A172 (cell line): ENCODE results near the gene PLCB1. TPM values are rescaled to one million over a fixed set of nuclear protein-coding genes. Genes with fewer than 3 reads are reported as not detected.
A peak's percentile ranks its signal among the peaks of the same experiment; 100 is the strongest.
"Not testable (repeated sequence)": the region's sequence is repeated elsewhere in the genome, so short reads cannot be mapped to it uniquely, and the experiment has no call there.

Experiments used
- DNase-seq: peaks from one replicate; pipeline ENCODE4 v3.0.0-alpha.2; 2015; ENCODE audit warnings: low spot score
- total RNA-seq: library from RNA; depleted of rRNA; stranded (reverse); fragments of >200 nt; shearing (Covaris generic); gene quantifications from 2 replicates; pipeline ENCODE4 v1.2.3, GENCODE V29; 2014

Gene PLCB1
- total RNA-seq, 1 experiment from 2014 or later, result 0.43 TPM

DNA sequence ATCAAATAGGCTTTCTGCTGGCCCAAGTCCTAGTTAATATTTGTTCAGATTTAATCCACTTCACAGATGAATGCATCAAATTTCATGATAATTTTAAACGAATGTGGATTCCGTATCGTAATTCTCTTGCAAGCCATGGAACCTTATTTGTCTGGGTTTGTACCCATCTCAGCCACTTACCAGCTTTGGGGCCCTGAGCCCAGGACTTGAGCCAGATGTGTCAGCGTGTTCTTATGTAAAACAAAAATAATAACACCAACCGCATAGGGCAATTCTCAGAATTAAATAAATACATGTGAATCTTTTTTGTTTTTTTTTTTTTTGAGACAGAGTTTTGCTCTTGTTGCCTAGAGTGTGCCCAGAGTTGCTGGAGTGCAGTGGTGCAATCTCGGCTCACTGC, 654.3 kb downstream of the PLCB1 start:
- no peak for DNase-seq

DNA sequence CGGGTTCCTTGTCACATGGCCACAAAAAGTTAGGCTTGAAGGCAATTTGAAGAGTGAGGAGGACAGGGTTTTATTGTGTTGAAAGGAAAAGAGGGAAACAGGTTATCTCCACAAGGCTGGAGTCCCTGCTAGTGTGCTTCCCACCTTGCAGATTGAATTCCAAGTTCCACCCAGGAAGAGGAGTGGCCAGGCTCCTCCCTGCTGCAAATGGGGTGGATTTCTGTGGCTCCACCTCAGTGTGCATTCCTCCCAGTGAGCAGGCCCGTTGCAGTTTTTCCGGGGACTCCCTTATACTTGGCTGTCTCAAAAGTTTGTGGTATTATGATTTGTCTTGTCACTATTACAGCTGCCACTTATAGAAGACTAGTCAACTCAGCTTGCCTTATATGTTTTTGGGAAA, 655.0 kb downstream of the PLCB1 start:
- no peak for DNase-seq

DNA sequence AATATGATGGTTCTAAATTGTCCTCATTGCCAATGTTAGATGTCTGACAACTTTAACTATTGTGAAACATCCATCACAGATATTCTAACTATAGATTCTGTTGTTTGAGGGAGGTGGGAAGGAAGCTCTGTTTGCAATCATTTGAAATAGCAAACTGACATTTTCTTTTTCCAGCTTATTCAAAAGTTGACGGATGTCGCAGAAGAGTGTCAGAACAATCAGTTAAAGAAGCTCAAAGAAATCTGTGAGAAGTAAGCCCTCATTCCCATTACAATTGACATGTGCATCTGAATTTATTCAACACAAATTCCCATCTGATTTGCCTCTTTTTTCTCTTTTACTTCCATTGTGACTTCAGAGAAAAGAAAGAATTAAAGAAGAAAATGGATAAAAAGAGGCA, 656.2 kb downstream of the PLCB1 start:
- no peak for DNase-seq

DNA sequence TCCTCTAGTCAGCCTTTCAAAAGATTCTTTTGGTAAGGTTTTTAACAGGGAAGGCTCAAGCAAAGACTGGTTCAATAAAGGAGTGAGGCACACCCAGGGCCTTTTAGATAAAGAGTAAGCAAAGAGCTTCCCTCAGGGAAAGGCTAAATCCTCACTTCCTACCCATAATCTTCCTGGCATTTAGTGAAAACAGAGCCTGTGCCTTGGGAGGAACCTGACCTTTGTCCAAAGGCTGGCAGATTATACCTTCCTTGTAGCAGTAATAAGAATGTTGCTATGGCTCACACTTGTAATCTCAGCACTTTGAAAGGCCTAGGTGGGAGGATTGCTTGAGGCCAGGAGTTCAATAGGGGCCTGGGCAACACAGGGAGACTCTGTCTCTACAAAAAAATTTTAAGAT, 656.8 kb downstream of the PLCB1 start:
- DNase-seq, result no peak

DNA sequence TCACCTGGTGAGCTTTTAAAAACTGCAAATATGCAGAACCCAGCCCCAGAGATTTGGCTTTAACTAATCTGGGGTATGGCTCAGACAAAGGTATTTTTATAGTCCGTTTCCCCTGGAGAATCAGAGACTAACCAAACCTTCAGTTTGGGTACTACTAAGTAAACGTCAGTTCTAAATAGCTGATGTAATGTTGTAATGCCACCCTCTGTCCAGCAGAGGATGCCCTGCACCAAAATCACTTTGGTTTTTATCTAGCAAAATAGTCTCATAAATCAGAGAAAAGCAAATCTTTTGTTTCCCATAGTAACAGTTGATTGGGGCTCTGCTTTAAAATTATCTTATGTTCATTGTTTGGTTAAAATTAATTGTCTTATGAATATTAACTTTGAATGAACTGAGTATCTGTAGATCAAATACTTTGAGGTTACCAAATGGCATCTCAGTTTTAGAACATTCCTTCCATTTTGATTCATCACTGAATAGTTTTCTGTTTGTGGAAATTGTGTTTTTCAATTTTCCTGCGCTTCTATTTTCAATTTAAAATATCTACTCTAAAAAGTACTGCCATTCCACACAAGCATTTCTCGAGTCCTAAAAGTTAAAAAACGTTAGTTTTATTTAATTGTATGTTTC, 658.5 kb downstream of the PLCB1 start:
- DNase-seq, result peak; percentile 52

- no peak for DNase-seq
Observed at GRCh38 chr20:8795404-8795803, 663.3 kb downstream of the PLCB1 start.

DNA sequence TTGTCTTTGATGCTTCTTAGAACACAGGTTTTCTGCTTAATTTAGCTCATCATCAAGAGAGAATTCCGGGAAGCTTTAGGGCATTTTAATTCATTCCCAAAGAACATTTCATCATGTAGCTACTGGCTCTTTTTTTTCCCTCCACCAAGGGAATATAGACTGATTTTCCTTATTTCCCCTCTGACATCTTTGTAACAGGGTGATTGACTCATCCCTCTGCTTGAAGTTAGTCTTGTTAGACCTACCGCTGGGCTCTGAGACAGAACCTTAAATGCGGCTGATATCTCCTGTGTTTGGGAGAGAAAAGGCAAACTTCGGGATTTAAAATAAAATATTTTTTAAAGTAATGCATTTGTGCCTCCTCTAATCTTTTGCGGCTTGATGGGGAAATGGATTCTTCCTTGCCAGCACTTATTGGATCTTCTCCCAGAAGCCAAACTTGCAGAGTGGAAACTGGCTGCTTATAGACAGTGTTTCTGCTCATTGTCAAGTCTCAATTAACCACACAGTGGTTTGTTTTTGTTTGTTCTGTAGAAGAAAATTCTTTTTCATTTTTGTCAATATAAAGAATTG, 664.1 kb downstream of the PLCB1 start:
- DNase-seq, result no peak

- DNase-seq, result no peak
Observed at GRCh38 chr20:8798505-8798904, 666.4 kb downstream of the PLCB1 start.

DNA sequence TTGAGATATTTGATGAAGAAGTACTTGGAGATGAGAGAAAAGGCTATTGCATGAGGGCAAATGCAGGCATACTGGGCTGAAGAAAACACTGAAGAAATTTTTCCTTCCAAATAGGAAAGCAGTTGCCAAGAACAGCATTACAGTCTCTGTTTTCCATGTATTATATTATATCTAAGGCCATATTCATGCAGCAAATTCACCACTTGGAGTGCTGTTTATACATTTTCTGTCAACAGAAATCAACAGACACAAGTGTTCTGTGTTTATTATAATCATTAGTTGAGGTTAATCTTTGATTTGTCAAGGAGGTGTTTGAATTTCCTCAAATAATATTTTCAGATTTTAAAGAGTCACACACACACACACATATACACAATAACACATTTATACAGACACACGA, 668.0 kb downstream of the PLCB1 start:
- DNase-seq, result no peak

DNA sequence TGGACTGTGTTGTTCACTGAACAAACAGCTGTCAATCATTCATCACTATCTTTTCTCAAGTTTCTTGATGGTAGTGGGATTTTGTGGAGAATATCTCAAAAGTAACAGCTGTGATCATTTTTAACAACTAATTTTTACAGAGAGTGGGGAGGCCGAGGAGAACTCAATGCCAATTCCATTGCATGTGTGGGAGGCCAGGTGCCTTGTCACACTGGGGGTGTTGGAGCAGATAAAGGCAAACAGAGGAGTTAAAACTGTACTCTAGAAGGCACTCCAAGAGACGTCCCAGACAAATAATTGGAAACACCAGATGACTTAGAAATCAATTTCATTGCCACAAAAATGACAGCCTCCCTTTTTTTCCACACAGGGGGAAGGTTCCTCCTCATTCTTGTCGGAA, 669.6 kb downstream of the PLCB1 start:
- no peak for DNase-seq

DNA sequence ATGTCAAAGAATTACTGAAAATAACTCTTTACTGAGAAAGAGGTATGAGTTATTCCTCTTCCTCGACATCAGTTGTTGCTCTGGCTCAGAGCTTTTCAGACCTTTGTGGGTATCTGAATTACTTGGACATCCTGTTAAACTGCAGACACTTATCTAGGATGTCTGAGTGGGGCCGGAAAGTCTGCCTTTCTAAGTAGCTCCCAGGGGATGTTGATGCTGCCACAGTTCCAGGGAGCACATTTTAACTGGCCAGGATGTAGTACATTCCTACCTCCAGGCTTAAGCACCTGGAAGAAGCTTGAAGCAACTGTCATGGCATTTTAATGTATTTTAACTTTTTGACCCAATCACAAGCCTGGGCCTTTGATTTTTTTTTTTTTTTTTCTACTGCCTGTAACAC, 671.0 kb downstream of the PLCB1 start:
- DNase-seq, result peak; percentile 5

DNA sequence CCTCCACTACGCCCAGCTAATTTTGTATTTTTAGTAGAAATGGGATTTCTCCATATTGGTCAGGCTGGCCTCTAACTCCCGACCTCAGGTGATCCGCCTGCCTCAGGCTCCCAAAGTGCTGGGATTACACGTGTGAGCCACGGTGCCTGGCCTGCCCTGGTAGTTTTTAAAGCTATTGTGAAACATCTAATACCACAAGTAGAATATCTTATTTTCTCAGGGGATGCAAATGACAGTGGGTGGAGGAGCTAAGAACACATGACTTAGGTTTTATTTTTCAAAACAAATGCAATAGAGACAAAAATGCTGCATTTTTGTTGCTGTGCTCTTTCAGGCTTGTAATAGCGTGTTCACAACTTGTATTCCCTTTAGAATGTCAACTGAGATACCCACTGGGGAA, 671.9 kb downstream of the PLCB1 start:
- DNase-seq, result no peak

DNA sequence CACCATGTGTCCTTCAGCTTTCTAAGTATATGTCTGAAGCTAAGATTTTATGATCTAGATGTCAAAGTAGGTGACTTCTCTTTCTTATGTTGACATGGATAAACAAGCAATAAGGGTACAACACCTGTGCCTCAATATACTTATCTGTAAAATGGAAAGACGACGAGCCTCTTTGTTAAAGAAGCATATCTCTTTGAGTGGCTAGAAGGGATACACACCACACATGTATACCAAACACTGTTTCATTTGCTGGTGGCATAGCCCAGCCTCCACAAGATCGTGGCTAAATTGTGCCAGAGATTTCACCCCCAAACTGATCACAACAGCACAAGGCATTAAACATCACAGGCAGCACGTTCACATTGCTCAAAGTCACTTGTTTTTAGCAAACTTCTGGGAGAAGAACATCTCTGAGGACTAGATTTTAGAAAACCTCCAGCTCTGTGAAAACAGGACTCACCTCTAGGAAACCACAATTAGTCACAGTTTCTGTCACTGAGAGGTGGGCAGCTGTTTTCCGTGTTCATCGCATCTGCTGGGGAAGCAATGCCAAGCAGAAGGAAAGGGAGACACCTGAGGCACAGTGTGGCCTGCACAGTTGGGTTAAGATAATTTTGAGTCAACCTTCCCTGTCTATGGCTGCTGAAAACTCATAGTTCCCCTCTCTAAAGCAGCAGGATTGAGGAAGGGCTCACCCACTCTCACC, 673.8 kb downstream of the PLCB1 start:
- no peak for DNase-seq

DNA sequence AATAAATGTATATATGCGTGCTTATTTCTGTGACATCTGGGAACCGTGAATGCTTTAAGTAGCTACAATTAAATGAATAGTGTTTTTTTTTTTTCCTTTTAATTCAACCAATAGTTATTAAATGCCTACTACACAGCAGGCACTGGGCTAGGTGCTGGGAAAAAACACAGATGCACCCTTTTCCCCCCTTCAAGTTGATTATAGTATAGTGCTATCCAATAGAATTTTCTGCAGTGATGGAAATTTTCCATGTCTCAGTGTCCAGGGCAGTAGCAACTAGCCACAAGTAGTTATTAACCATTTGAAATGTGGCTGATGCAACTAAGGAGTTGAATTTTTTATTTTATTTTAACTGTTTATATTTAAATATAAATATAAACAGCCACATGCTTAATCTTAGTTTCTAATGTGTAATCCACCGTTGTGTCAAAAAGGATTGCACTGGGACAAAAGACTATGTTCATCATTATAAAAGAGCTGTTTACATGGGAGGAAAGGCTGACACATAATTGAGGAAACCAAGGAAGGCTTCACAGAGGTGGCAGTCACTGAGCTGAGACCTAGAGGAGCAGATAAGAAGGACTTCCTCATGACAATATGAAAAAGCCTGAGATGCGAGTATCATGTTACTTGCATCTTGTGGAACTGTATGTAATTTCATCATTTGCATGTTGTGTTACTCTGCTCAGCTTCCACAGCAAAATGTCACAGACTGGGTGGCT, 675.6 kb downstream of the PLCB1 start:
- no peak for DNase-seq

GRCh38 chr20:8808202-8808535, 676.1 kb downstream of the PLCB1 start:
- no peak for DNase-seq

- DNase-seq, result no peak
Observed at GRCh38 chr20:8809107-8809953, 677.3 kb downstream of the PLCB1 start.

DNA sequence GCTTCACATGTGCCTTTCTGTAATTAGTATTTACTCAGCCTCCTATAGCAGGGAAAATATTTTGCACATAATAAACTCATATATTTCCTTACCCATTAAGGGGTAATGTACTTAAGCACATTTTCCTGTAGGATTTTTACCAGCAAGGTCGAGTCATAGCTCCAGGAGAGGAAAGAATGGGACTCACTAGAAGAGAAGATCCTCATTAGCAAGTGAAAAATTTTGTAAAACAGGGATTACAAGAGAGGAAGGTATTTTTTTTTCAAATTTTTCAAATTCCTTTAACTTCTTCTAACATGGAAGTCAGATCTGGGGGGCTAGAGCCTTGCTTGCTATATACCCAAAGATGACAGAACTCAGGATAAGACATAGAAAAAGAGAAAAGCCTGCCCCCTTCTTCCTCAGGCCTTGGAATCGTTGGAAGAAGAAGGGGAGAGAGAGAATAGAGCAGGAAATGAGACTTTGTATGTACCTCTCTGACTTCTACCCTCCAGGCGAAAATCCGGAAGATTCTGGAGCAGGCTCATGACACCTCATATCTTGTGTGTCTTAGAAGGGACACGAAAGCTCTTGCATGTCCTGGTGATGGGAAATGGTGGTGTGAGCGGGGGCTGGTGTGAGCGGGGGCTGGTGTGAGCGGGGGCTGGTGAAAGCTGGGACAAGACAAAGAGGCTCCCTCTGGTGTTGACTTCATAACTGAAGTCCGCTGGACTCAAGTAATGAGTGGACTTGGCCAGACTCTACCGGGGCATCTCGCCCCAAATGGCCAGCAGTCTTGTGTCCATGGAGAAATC, 679.9 kb downstream of the PLCB1 start:
- DNase-seq, result no peak

DNA sequence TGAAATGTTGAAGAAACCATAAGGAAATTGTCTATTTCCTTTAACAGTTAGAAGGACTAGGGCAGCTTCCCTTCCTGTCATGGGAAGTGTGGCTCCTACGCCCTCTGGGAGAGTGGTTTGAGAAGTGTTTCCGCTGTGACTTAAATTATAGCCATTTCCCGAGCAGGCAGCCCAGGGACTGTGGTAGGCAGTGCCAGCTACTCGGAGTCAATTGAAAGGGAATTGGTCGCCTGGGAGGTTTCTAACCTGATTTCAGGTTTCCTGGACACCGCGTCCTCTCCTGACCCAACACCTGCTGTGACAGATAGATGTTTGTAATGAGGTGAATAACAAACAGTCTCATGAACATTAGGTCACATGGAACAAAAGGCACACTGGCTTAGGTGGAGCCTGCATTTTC, 680.8 kb downstream of the PLCB1 start:
- DNase-seq, result no peak

DNA sequence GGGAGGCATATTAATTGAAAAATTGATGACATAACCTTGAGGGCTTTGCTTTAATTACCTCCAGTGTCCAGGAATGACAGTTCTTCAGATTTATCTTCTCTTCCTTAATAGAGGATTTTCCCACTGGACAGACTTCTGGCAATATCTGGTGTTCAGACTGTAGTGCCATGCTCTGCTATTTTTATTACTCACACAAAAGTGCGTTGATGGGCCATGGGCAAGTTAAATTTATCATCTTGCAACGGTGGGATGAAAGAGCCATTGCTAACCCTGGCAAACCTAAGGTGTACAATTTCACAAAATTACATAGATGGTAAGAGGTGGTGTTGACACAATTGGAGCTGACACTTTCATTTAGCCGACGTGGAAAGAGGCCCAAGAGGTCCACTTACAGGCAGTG, 683.1 kb downstream of the PLCB1 start:
- no peak for DNase-seq

DNA sequence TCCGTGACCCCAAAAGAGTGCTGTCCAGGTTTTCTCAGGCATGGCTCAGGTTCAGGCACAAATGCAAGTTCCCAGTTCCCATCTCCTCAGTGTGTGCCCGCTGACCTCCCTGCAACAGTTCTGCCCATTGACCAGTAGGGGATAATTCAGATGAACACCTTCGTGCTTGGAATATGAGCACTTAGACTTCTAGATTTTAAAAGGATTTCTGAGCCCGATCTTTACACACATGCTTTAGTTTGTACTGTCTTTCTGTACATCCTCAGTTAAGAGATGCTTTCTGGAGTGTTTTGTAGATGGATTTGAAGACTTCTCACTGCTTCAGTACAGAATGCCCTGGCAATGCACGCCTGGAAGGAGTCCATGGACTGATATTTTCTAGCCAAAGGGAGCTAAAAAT, 697.2 kb downstream of the PLCB1 start:
- no peak for DNase-seq

DNA sequence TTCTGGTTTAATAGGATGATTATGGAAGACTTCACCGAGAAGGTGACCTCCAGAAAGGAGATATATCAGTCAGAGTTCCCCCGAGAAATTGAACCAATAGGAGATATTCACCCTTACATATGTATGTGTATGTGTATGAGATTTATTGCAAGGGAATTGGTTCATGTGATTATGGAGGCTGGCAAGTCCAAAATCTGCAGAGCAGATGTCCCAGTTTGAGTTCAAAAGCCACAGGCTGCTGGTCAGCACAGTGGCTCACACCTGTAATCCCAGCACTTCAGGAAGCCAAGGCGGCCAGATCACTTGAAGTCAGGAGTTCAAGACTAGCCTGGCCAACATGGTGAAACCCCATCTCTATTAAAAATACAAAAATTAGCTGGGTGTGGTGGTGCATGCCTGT, 702.2 kb downstream of the PLCB1 start:
- DNase-seq, result not testable (repeated sequence)
